Thyroid gland (tissue), 4 donors: ENCODE results near the gene CDK5RAP3. TPM values are rescaled to one million over a fixed set of nuclear protein-coding genes. Genes with fewer than 3 reads are reported as not detected.

Source experiments
- DNase-seq, 2 donors: peaks; one replicate each; pipeline ENCODE4 v3.0.0-alpha.2; 2019
- H3K27ac ChIP-seq, 3 donors: fragments of 200-600 bp; sonication (generic); 1 replicate in 2 of 3; 2 replicates in 1 of 3; pipeline ENCODE4 v1.5.1; 2016 to 2019; ENCODE audit warnings: mild to moderate bottlenecking in 1 of 3, moderate library complexity in 1 of 3
- H3K27me3 ChIP-seq: fragments of 200-600 bp; sonication (generic); one replicate; pipeline ENCODE4 v1.5.1; 2019
- H3K36me3 ChIP-seq, 2 donors: fragments of 200-600 bp; sonication (generic); one replicate each; pipeline ENCODE4 v1.5.1; 2016 to 2019
- H3K4me1 ChIP-seq, 2 donors: fragments of 200-600 bp; sonication (generic); one replicate each; pipeline ENCODE4 v1.5.1; 2017 to 2019
- H3K4me3 ChIP-seq, 3 donors: fragments of 200-600 bp; sonication (generic); replicated peaks in 1 of 3; 1 replicate in 2 of 3; 2 replicates in 1 of 3; pipeline ENCODE4 v1.5.1; 2016; ENCODE audit warnings: mild to moderate bottlenecking in 1 of 3
- H3K9me3 ChIP-seq: fragments of 200-600 bp; sonication (generic); one replicate; pipeline ENCODE4 v1.5.1; 2017
- CTCF ChIP-seq, 6 experiments: fragments of 200-600 bp in 3 of 6; fragments of 450-650 bp in 3 of 6; sonication (generic) in 3 of 6; IDR thresholded peaks; one replicate each; pipeline ENCODE4 v1.5.1; 2016 to 2019; ENCODE audit warnings: antibody characterized with exemption in 6 of 6, mild to moderate bottlenecking in 2 of 6, inconsistent platforms in 1 of 6, moderate library complexity in 1 of 6
- POLR2A ChIP-seq, 2 donors: fragments of 450-650 bp; IDR thresholded peaks; one replicate each; pipeline ENCODE4 v1.6.1; 2017; ENCODE audit warnings: antibody characterized with exemption in 2 of 2, mild to moderate bottlenecking in 2 of 2, moderate library complexity in 1 of 2
- WGBS, 2 donors: methylation state at CpG; one replicate each; pipeline ENCODE4 v1.1.5; 2017; 5-methylcytosine and 5-hydroxymethylcytosine counted together
- intact Hi-C: fragments of 100-400 bp; cut with DNase I; formaldehyde crosslinking; loops from one replicate; pipeline ENCODE4 v1.15.1; 2023
- total RNA-seq, 4 donors: library from RNA; depleted of rRNA; stranded (reverse); fragments of >200 nt; gene quantifications; one replicate each; pipeline ENCODE4 v1.2.3, GENCODE V29; 2016

CDK5RAP3 gene
- total RNA-seq, 4 donors from 2014 or later: 165 to 221 (median 193) TPM

- Histone ChIP-seq H3K27ac (no peak overlapping the region), H3K36me3 (no peaks in the 10 kb centered on the region), H3K4me1 (peaks cover 8 to 21% of the 10 kb centered on the region in 2 donors), H3K4me3 (no peak overlapping the region), H3K9me3 (no peaks in the 10 kb centered on the region), H3K27me3 (no peaks in the 10 kb centered on the region)
- no peak for TF ChIP-seq CTCF (IDR thresholded peaks at IDR 0.05)
- TF ChIP-seq POLR2A (IDR thresholded peaks at IDR 0.05): no peak
- 72% methylated on average over 4 of the region's 4 CpGs for WGBS, 2 donors
- intact Hi-C loops: no loop called here
- DNase-seq: no peak
Observed at GRCh38 chr17:47992216-47992615, 21.3 kb downstream of the CDK5RAP3 start.

- Histone ChIP-seq H3K27me3 (no peaks in the 10 kb centered on the region), H3K27ac (no peak overlapping the region), H3K4me1 (peaks cover 0 to 12% of the 10 kb centered on the region in 2 donors), H3K4me3 (no peak overlapping the region), H3K36me3 (no peaks in the 10 kb centered on the region), H3K9me3 (no peaks in the 10 kb centered on the region)
- TF ChIP-seq CTCF (IDR thresholded peaks at IDR 0.05) (no peak), POLR2A (IDR thresholded peaks at IDR 0.05) (no peak)
- 73 to 87% methylated on average over 9 of the region's 9 CpGs for WGBS, 2 donors
- intact Hi-C loops: no loop called here
- no peak for DNase-seq
Observed at GRCh38 chr17:47993031-47993564, 22.2 kb downstream of the CDK5RAP3 start.

- no peak for DNase-seq
- WGBS, 2 donors: 86 to 91% methylated on average over 5 of the region's 5 CpGs
Observed at GRCh38 chr17:47993964-47994363, 23.1 kb downstream of the CDK5RAP3 start.

GRCh38 chr17:47994724-47995123 lies 23.8 kb downstream of the CDK5RAP3 start:
- intact Hi-C loops: no loop called here
- H3K4me3 ChIP-seq: no peak overlapping the region
- no peaks in the 10 kb centered on the region for H3K36me3 ChIP-seq
- WGBS, 2 donors: 85 to 90% methylated on average over 2 to 4 of the region's 4 CpGs
- H3K4me1 ChIP-seq: peaks cover 0 to 7% of the 10 kb centered on the region in 2 donors
- no peak for DNase-seq
- H3K27me3 ChIP-seq: no peaks in the 10 kb centered on the region
- no peak for TF ChIP-seq CTCF (IDR thresholded peaks at IDR 0.05)
- no peak for TF ChIP-seq POLR2A (IDR thresholded peaks at IDR 0.05)
- no peaks in the 10 kb centered on the region for H3K9me3 ChIP-seq
- H3K27ac ChIP-seq: no peak overlapping the region

More at GRCh38 chr17:47993964-47994363, 23.1 kb downstream of the CDK5RAP3 start:
- H3K27ac ChIP-seq: no peak overlapping the region
- TF ChIP-seq POLR2A (IDR thresholded peaks at IDR 0.05) (no peak), CTCF (IDR thresholded peaks at IDR 0.05) (no peak)
- H3K27me3 ChIP-seq: no peaks in the 10 kb centered on the region
- H3K36me3 ChIP-seq: no peaks in the 10 kb centered on the region
- H3K4me3 ChIP-seq: no peak overlapping the region
- H3K9me3 ChIP-seq: no peaks in the 10 kb centered on the region
- intact Hi-C loops: no loop called here
- H3K4me1 ChIP-seq: peaks cover 0 to 7% of the 10 kb centered on the region in 2 donors

GRCh38 chr17:47995241-47995935 lies 24.5 kb downstream of the CDK5RAP3 start:
- no peaks in the 10 kb centered on the region for H3K36me3 ChIP-seq
- TF ChIP-seq POLR2A (IDR thresholded peaks at IDR 0.05) (no peak), CTCF (IDR thresholded peaks at IDR 0.05) (no peak)
- WGBS, 2 donors: 76 to 82% methylated on average over 13 of the region's 13 CpGs
- peaks cover 0 to 7% of the 10 kb centered on the region in 2 donors for H3K4me1 ChIP-seq
- no peak overlapping the region for H3K27ac ChIP-seq
- DNase-seq: no peak
- no peaks in the 10 kb centered on the region for H3K27me3 ChIP-seq
- H3K4me3 ChIP-seq: no peak overlapping the region
- no peaks in the 10 kb centered on the region for H3K9me3 ChIP-seq
- intact Hi-C loops: no loop called here
